C4-2B (cell line): ENCODE data around the gene VWC2L.

Source experiments
- H3K27ac ChIP-seq: fragments of 450-650 bp; 2 replicates; pipeline ENCODE4 v1.5.1; 2017
- ZFX ChIP-seq: fragments of 450-650 bp; IDR thresholded peaks from 2 replicates; pipeline ENCODE4 v1.6.1; 2017
- TF ChIP-seq, protein P1 (sequence below): fragments of 450-650 bp; conservative IDR thresholded peaks from 2 replicates; pipeline ENCODE4 v1.5.1; 2017; ENCODE audit warnings: mild to moderate bottlenecking

Gene VWC2L

GRCh38 chr2:214504599-214505376, 93.9 kb downstream of the VWC2L start:
- TF ChIP-seq ZFX = no peak
- TF ChIP-seq, protein P1, sequence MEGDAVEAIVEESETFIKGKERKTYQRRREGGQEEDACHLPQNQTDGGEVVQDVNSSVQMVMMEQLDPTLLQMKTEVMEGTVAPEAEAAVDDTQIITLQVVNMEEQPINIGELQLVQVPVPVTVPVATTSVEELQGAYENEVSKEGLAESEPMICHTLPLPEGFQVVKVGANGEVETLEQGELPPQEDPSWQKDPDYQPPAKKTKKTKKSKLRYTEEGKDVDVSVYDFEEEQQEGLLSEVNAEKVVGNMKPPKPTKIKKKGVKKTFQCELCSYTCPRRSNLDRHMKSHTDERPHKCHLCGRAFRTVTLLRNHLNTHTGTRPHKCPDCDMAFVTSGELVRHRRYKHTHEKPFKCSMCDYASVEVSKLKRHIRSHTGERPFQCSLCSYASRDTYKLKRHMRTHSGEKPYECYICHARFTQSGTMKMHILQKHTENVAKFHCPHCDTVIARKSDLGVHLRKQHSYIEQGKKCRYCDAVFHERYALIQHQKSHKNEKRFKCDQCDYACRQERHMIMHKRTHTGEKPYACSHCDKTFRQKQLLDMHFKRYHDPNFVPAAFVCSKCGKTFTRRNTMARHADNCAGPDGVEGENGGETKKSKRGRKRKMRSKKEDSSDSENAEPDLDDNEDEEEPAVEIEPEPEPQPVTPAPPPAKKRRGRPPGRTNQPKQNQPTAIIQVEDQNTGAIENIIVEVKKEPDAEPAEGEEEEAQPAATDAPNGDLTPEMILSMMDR = no peak

GRCh38 chr2:214507032-214507431, 96.2 kb downstream of the VWC2L start:
- no peak for TF ChIP-seq ZFX
- TF ChIP-seq, protein P1 = no peak

More at GRCh38 chr2:214504599-214505376, 93.9 kb downstream of the VWC2L start:
- H3K27ac ChIP-seq = no peak overlapping the region

GRCh38 chr2:214514704-214515103, 103.8 kb downstream of the VWC2L start:
- TF ChIP-seq ZFX = no peak
- TF ChIP-seq, protein P1 = no peak
- no peak overlapping the region for H3K27ac ChIP-seq

More at GRCh38 chr2:214507032-214507431, 96.2 kb downstream of the VWC2L start:
- no peak overlapping the region for H3K27ac ChIP-seq

DNA sequence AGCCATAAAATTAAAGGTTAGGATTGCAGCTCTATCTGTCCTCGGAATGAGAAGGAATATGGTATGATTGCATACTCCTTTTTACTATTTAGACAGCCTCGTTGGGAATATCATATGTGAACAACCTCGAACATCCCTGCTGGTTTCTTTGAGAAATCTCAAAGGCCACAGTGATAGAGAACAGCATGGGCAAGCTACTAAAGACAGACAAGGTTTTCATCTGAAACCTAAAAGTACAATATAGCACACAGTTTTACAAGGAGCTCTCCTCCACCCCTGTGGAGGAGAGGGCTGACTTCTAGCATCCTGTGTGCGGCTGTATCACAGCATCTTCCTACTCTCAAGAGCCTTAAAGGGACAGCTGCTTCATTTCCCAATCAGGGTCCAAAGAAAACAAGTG, 104.3 kb downstream of the VWC2L start:
- TF ChIP-seq, protein P1 = no peak
- TF ChIP-seq ZFX = no peak
- no peak overlapping the region for H3K27ac ChIP-seq

GRCh38 chr2:214519258-214519818, 108.5 kb downstream of the VWC2L start:
- TF ChIP-seq, protein P1 = no peak
- no peak for TF ChIP-seq ZFX
- no peak overlapping the region for H3K27ac ChIP-seq

DNA sequence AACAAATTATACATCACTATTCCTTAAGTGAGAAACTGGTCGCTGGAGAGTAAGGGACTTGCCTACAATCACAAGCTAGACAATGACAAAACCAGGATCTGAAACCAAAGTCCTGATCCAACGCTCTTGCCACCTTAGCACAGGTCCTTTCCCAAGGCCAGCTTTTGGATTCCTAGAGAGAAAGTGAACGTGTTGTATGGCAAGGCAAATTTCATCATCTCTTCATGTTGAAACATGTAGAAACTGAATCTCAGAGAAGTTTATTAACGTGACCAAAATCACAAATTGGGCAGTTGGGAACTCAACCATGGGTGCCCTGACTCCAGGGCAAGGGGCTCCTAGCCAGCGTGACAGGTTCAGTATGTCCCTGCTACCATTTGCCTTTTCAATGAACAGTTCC, 118.2 kb downstream of the VWC2L start:
- TF ChIP-seq, protein P1 = no peak
- no peak for TF ChIP-seq ZFX

GRCh38 chr2:214529514-214529913, 118.7 kb downstream of the VWC2L start:
- no peak overlapping the region for H3K27ac ChIP-seq
- TF ChIP-seq ZFX = no peak
- TF ChIP-seq, protein P1 = no peak

More for the DNA sequence above, 118.2 kb downstream of the VWC2L start:
- H3K27ac ChIP-seq = no peak overlapping the region
